Neuronal stem cell (in vitro differentiated cells): ENCODE measurements around the gene ACO1.

Experiments used
- DNase-seq: peaks from one replicate; pipeline ENCODE4 v3.0.0-alpha.2; 2013; ENCODE audit warnings: low spot score
- H2AFZ ChIP-seq: one replicate; pipeline ENCODE4 v1.6.1; 2013; ENCODE audit warnings: mild to moderate bottlenecking, low read length, inconsistent platforms
- H2AK5ac ChIP-seq: 2 replicates; pipeline ENCODE4 v1.6.1; 2013; ENCODE audit warnings: low read depth, mild to moderate bottlenecking, inconsistent platforms, low read length, moderate library complexity, mixed read lengths
- H2BK120ac ChIP-seq: 2 replicates; pipeline ENCODE4 v1.6.1; 2013; ENCODE audit warnings: low read depth, mild to moderate bottlenecking, inconsistent platforms, low read length, moderate library complexity, mixed read lengths
- H2BK12ac ChIP-seq: one replicate; pipeline ENCODE4 v1.6.1; 2013; ENCODE audit warnings: low read length, inconsistent platforms
- H2BK15ac ChIP-seq: 2 replicates; pipeline ENCODE4 v1.6.1; 2013; ENCODE audit warnings: mild to moderate bottlenecking, low read length, inconsistent platforms, mixed read lengths
- H2BK5ac ChIP-seq: one replicate; pipeline ENCODE4 v1.6.1; 2013; ENCODE audit warnings: inconsistent platforms, mild to moderate bottlenecking, low read length, moderate library complexity
- H3K14ac ChIP-seq: one replicate; pipeline ENCODE4 v1.6.1; 2013; ENCODE audit warnings: low read length, inconsistent platforms
- H3K18ac ChIP-seq: 2 replicates; pipeline ENCODE4 v1.6.1; 2013; ENCODE audit warnings: low read length, inconsistent platforms
- H3K23ac ChIP-seq: 2 replicates; pipeline ENCODE4 v1.6.1; 2013; ENCODE audit warnings: low read depth, mild to moderate bottlenecking, mixed read lengths, low read length, inconsistent platforms; ENCODE audit not compliant: poor library complexity
- H3K27ac ChIP-seq: replicated peaks from 3 replicates; pipeline ENCODE4 v1.5.1; 2013; ENCODE audit warnings: low read length, inconsistent platforms
- H3K27me3 ChIP-seq, 3 experiments: 2 replicates each; pipeline ENCODE4 v1.6.1; 2013; ENCODE audit warnings: low read length in 3 of 3, mild to moderate bottlenecking in 2 of 3, inconsistent platforms in 1 of 3, low read depth in 1 of 3, mixed read lengths in 1 of 3, moderate library complexity in 1 of 3; ENCODE audit not compliant: control insufficient read depth in 3 of 3, insufficient read depth in 3 of 3
- H3K36me3 ChIP-seq, 2 donors: replicated peaks in 1 of 2; 2 replicates each; pipeline ENCODE4 v1.6.1; 2013; ENCODE audit warnings: low read length in 2 of 2; ENCODE audit not compliant: control insufficient read depth in 2 of 2, insufficient read depth in 2 of 2
- H3K4ac ChIP-seq: 2 replicates; pipeline ENCODE4 v1.6.1; 2013; ENCODE audit warnings: inconsistent platforms, mild to moderate bottlenecking, low read length, moderate library complexity
- H3K4me1 ChIP-seq, 2 donors: 1 replicate in 1 of 2; 2 replicates in 1 of 2; pipeline ENCODE4 v1.6.1; 2013; ENCODE audit warnings: low read length in 2 of 2, low read depth in 1 of 2; ENCODE audit not compliant: control insufficient read depth in 2 of 2, insufficient read depth in 1 of 2
- H3K4me2 ChIP-seq: one replicate; pipeline ENCODE4 v1.6.1; 2013; ENCODE audit warnings: mild to moderate bottlenecking, low read length, inconsistent platforms; ENCODE audit not compliant: insufficient read depth, poor library complexity, severe bottlenecking
- H3K4me3 ChIP-seq, 2 donors: 2 replicates each; pipeline ENCODE4 v1.5.1; 2013; ENCODE audit warnings: low read length in 2 of 2, mild to moderate bottlenecking in 2 of 2, inconsistent platforms in 1 of 2, moderate library complexity in 1 of 2
- H3K79me1 ChIP-seq: one replicate; pipeline ENCODE4 v1.6.1; 2013; ENCODE audit warnings: low read depth, mild to moderate bottlenecking, inconsistent platforms, low read length, moderate library complexity
- H3K9ac ChIP-seq: one replicate; pipeline ENCODE4 v1.6.1; 2013; ENCODE audit warnings: mild to moderate bottlenecking, low read depth, low read length, inconsistent platforms; ENCODE audit not compliant: poor library complexity
- H3K9me3 ChIP-seq, 2 donors: replicated peaks in 1 of 2; 2 replicates each; pipeline versions ENCODE3 to v1.6.1; 2013; ENCODE audit warnings: low read length in 2 of 2, mild to moderate bottlenecking in 2 of 2, inconsistent platforms in 1 of 2, low read depth in 1 of 2, mixed read lengths in 1 of 2, moderate library complexity in 1 of 2; ENCODE audit not compliant: control insufficient read depth in 2 of 2, insufficient read depth in 1 of 2
- H4K8ac ChIP-seq: one replicate; pipeline ENCODE4 v1.6.1; 2013; ENCODE audit warnings: low read depth, mild to moderate bottlenecking, inconsistent platforms, low read length, moderate library complexity
- H4K91ac ChIP-seq: one replicate; pipeline ENCODE4 v1.6.1; 2013; ENCODE audit warnings: low read length, low read depth, mild to moderate bottlenecking, inconsistent platforms; ENCODE audit not compliant: poor library complexity
- WGBS, 2 donors: extraction: QIAGEN DNeasy Blood & Tissue Kit; methylation state at CpG; one replicate each; pipeline ENCODE4 v1.1.7; 2013; ENCODE audit warnings: missing lambda C conversion rate in 2 of 2, mixed read lengths in 1 of 2; ENCODE audit not compliant: insufficient read length in 2 of 2, insufficient replicate concordance in 1 of 2; ENCODE audit errors: extremely low coverage in 2 of 2; 5-methylcytosine and 5-hydroxymethylcytosine counted together

The ACO1 gene

DNA sequence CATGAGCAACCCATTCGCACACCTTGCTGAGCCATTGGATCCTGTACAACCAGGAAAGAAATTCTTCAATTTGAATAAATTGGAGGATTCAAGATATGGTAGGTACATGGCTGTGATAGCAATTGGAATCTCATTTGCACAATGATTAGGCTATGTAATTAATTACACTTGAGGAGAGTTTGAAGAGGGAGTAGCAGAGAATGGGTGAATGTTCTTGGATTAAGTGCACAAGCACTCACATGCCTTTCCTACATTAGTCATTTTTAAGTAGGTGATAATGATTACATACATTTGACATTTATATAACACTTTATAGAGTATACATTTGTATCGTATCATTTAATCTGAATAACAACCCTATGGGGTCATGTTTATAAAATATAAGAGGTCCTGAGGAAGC, 21.1 kb downstream of the ACO1 start:
- H2AFZ ChIP-seq: no peak overlapping the region
- H4K91ac ChIP-seq: no peak overlapping the region
- no peak overlapping the region for H2BK15ac ChIP-seq
- peaks cover 3 to 53% of the 10 kb centered on the region in 2 donors for H3K36me3 ChIP-seq
- no peak overlapping the region for H3K23ac ChIP-seq
- H3K4me2 ChIP-seq: no peak overlapping the region
- H2BK12ac ChIP-seq: no peak overlapping the region
- peaks cover 0 to 9% of the 10 kb centered on the region in 2 donors for H3K9me3 ChIP-seq
- H2BK120ac ChIP-seq: no peak overlapping the region
- H3K4me1 ChIP-seq: no peaks in the 10 kb centered on the region
- H3K9ac ChIP-seq: no peak overlapping the region
- H3K27me3 ChIP-seq: no peaks in the 10 kb centered on the region
- no CpG with 5 or more reads among the region's 2 CpGs for WGBS, 2 donors
- H3K4me3 ChIP-seq: no peak overlapping the region
- H3K79me1 ChIP-seq: no peaks in the 10 kb centered on the region
- H3K18ac ChIP-seq: no peak overlapping the region
- no peak overlapping the region for H2AK5ac ChIP-seq
- no peak overlapping the region for H3K27ac ChIP-seq
- no peak overlapping the region for H3K14ac ChIP-seq
- no peak overlapping the region for H2BK5ac ChIP-seq
- H3K4ac ChIP-seq: no peak overlapping the region
- DNase-seq: no peak
- H4K8ac ChIP-seq: no peak overlapping the region

DNA sequence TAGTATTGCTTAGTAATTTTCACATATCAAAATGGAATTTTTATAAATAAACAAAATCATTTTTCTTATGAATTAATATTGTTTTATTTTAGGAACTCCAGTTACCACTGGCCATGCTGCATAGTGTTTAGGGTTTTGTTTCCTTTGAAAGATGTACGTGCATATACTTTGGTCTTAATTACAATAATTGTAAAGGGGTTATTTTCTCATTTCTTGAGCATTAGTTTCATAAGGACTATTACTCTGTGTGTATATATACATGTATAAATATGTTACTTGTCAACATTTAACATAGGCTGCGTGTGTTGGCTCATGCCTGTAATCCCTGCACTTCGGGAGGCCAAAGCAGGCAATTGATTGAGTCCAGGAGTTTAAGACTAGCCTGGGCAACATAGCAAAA, 21.6 kb downstream of the ACO1 start:
- Histone ChIP-seq H3K4me2 (no peak overlapping the region), H3K27me3 (no peaks in the 10 kb centered on the region), H3K4me3 (no peak overlapping the region), H3K36me3 (peaks cover 5 to 56% of the 10 kb centered on the region in 2 donors), H3K4ac (no peak overlapping the region), H2AK5ac (no peak overlapping the region), H3K14ac (no peak overlapping the region), H2BK15ac (no peak overlapping the region), H3K9ac (no peak overlapping the region), H2BK120ac (no peak overlapping the region), H3K9me3 (peaks cover 0 to 9% of the 10 kb centered on the region in 2 donors), H2AFZ (no peak overlapping the region), H3K4me1 (no peaks in the 10 kb centered on the region), H3K18ac (no peak overlapping the region), H4K91ac (no peak overlapping the region), H3K23ac (no peak overlapping the region), H3K27ac (no peak overlapping the region), H4K8ac (no peak overlapping the region), H3K79me1 (no peaks in the 10 kb centered on the region), H2BK5ac (no peak overlapping the region), H2BK12ac (no peak overlapping the region)
- DNase-seq: no peak
- no CpG with 5 or more reads among the region's 3 CpGs for WGBS, 2 donors

DNA sequence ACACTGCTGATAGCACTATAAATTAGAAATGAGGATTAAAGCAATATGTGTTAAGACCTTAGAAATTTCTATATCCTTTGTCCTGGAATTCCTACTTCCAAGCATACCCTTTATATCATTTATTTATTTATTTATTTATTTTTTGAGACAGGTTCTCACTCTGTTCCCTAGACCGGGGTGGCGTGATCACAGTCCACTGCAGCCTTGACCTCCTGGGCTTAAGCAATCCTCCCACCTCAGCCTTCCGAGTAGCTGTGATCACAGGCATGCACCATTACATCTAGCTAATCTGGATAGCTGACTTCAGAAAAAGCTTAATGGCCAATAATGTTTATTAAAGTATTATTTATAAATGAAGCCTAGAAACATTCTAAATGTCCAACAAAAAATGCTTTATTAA, 27.3 kb downstream of the ACO1 start:
- H3K14ac ChIP-seq: no peak overlapping the region
- no peak overlapping the region for H3K4ac ChIP-seq
- H3K4me3 ChIP-seq: no peak overlapping the region
- H3K9ac ChIP-seq: no peak overlapping the region
- no peaks in the 10 kb centered on the region for H3K4me1 ChIP-seq
- no CpG with 5 or more reads among the region's 3 CpGs for WGBS, 2 donors
- no peak overlapping the region for H4K8ac ChIP-seq
- H3K23ac ChIP-seq: no peak overlapping the region
- no peak overlapping the region for H2BK15ac ChIP-seq
- H3K79me1 ChIP-seq: peaks cover 1% of the 10 kb centered on the region
- H2BK12ac ChIP-seq: no peak overlapping the region
- no peak overlapping the region for H2AK5ac ChIP-seq
- H3K27me3 ChIP-seq: no peaks in the 10 kb centered on the region
- H2BK120ac ChIP-seq: no peak overlapping the region
- H3K36me3 ChIP-seq: peaks cover 4 to 66% of the 10 kb centered on the region in 2 donors
- H3K9me3 ChIP-seq: no peaks in the 10 kb centered on the region
- no peak overlapping the region for H3K27ac ChIP-seq
- H4K91ac ChIP-seq: no peak overlapping the region
- no peak for DNase-seq
- H3K18ac ChIP-seq: no peak overlapping the region
- no peak overlapping the region for H2AFZ ChIP-seq
- H2BK5ac ChIP-seq: no peak overlapping the region
- no peak overlapping the region for H3K4me2 ChIP-seq

DNA sequence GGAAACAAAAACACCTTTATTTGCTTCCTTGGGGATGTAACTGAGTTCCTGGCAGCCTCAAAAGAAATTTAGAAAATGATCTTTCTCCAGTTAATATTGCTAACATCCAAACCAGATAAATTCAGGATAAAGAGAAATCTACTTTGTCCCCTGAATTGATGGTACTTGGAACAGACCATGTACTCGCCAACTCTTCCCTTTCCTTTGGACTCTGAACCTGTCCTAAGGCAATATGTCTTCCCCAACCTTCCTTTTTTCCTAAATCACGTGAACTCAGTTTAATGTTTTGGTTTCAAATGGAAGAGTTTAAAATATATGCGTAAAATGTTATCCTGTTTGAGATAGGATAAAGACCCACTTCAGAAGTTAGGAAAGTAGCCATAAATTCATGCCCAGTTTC, 28.0 kb downstream of the ACO1 start:
- Histone ChIP-seq H3K27me3 (no peaks in the 10 kb centered on the region), H3K4ac (no peak overlapping the region), H3K79me1 (peaks cover 1% of the 10 kb centered on the region), H2AFZ (no peak overlapping the region), H2AK5ac (no peak overlapping the region), H4K91ac (no peak overlapping the region), H3K4me3 (no peak overlapping the region), H3K23ac (no peak overlapping the region), H3K18ac (no peak overlapping the region), H3K4me1 (no peaks in the 10 kb centered on the region), H2BK12ac (no peak overlapping the region), H2BK5ac (no peak overlapping the region), H3K27ac (no peak overlapping the region), H3K9ac (no peak overlapping the region), H2BK120ac (no peak overlapping the region), H2BK15ac (no peak overlapping the region), H3K36me3 (peaks cover 4 to 66% of the 10 kb centered on the region in 2 donors), H4K8ac (no peak overlapping the region), H3K4me2 (no peak overlapping the region), H3K9me3 (no peaks in the 10 kb centered on the region), H3K14ac (no peak overlapping the region)
- WGBS, 2 donors: no CpG with 5 or more reads among the region's 3 CpGs
- DNase-seq: no peak
